Jurkat, Clone E6-1 (cell line): ENCODE results near the gene FFAR4.

Experiments used
- DNase-seq: peaks from one replicate; pipeline ENCODE4 v3.0.0-alpha.2; 2011; ENCODE audit warnings: low read depth, low spot score
- H3K4me3 ChIP-seq: 2 replicates; pipeline ENCODE4 v1.5.1; 2011; ENCODE audit warnings: mild to moderate bottlenecking, low read length, control low read depth, moderate library complexity

The FFAR4 gene

DNA sequence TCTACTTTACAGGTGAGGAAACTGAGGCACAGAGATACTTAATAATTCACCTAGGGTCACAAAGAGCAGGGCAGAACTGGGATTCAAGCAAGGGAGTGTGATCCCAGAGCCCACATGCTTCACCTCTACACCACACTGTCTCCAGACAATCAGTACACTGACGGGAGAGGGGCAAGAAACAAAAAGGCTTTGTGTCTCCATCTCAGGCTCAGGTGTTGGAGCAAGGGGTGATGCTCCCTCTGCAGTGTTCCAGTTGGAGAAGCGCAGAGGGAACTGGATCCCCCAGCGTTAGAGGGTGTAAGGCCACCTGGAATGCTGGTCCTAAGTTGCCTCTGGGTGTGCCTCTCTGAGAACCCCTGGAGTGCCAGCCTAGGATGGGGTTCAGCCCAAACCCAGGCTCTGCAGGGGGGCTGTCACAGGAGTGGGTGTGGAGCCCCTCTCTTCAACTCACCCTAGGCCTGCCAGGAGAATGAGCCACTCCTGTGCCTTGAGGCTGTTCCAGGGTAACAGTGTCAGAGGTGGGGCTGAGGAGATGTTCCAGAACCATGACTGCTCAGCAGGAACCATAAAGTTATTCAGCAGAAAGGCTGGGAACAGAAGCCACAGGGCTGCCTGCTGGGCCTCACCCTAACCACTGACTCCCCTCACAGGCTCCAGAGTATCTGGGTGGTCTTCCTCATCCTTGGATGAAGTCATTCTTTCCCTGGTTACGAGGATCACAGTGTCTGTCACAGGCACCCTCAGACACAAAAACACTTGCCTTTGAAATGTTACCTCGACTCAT lies 29.1 kb downstream of the FFAR4 start:
- no peak for DNase-seq

DNA sequence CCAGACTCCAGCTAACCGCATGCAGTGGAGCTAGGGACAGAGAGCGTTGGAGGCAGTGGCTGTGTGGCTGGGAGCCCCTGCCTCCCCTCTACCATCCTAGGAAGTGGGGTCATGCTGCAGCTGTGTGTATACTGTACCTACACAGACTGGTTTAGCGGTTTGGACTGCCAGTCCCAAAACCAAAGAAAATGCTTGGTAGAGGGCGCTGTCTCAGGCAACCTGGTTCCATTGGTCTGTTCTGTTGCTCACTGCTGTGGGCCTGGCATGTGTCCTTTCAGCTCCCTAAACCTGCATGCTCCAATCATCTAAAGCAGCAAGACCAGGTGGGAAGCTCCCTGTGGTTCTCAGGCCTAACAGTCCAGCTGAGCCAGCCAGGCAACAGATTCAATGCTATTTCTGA lies 30.1 kb downstream of the FFAR4 start:
- no peak for DNase-seq
- no peak overlapping the region for H3K4me3 ChIP-seq

More for the DNA sequence above, 29.1 kb downstream of the FFAR4 start:
- H3K4me3 ChIP-seq, result no peak overlapping the region

DNA sequence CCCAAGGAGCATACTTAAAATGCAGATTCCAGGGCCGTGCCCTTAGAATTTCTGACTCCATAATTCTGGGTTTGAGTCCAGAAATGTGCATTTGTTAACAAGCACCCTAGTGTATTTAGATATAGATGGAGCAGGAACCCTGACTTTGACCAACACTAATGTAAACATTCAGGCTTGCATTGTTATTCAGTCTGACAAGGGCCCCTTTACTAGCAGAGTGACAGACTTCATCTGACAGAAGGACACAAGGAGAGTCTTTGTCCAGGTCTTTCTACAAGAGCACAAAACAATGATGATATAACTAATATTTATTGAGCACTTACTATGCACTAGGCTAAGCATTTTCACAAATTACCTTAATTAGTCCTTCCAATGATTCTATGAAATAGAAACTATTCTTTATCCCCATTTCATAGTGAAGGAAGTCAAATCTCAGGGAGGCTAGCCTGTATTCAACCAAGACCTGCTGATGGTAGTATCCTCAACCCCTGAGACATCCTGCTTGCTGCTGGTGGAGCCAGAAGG lies 30.7 kb downstream of the FFAR4 start:
- H3K4me3 ChIP-seq, result no peak overlapping the region
- DNase-seq, result no peak

- no peak overlapping the region for H3K4me3 ChIP-seq
- no peak for DNase-seq
These were observed 31.7 kb downstream of the FFAR4 start for GRCh38 chr10:93598157-93598556.

GRCh38 chr10:93599335-93599734 lies 32.9 kb downstream of the FFAR4 start:
- no peak for DNase-seq
- no peak overlapping the region for H3K4me3 ChIP-seq

- no peak overlapping the region for H3K4me3 ChIP-seq
- no peak for DNase-seq
These were observed 33.3 kb downstream of the FFAR4 start for GRCh38 chr10:93599778-93600177.

DNA sequence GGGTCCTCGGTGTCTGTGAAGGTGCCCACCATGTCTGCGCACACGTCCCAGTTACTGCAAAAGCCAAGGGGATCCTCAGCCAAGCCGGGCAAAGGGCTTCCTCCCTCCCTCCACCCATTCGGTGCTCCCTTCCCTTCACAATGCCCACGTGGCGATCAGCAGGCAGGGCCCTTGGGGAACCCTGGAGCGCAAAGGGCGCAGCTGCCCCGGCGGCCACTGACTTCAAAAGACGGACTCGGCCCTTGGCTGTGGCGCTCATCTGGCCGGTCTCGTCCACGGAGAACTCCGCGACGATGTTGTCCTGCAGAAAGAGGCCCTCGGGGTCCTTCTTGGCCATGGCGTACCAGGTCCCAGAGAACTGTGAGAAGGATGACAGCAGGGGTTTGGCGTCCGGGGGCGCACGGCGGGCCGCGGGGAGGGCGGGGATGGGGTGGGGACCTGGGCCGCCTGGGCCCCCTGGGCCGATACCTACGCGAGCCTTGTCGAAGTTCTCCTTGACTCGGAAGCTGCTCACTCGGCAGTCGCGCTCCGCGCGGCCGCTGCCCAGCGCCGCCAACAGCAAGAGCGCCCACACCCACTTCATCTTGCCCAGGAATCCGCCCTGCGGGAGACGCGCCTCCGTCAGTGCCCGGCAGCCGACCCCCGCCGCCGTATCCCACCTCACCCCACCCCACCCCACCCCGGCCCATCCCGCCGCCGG lies 34.1 kb downstream of the FFAR4 start:
- DNase-seq, result no peak

DNA sequence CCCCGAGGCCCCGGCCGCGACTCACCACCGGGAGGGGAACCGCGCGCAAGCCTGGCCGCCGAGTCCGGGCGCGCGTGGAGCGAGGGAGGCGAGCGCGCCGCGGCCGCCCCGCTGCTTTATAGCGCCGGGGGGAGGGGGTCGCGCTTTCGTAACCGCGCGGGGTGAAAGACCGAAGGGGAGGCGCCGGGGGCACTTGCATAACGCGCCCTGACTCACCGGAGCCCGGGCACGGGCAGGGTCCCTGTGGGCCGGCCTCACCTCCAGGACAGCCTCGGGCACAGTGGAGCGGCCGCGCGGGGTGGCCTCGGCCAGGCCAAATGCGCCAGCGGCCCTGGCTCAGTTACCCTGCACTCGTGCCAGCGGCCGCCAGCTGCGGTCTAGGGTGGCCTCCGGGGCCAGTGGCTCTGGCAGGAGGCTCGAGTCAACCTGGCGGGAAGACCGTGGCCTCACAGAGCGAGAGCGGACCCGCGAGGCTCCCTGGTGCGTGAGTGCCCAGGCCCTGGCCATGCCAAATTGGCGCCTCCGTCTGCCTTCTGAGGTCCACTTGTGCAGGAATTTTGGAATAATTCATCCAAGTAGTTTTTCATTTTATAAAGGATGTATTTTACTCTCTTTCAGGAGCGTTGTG lies 34.8 kb downstream of the FFAR4 start, which contains the start of gene RBP4:
Gene RBP4 (minus strand): TSS at position 90 of the 628 bp plus-strand sequence. CDS start 207 bp downstream, outside the sequence.
- no peak within 1 kb of the TSS for H3K4me3 ChIP-seq
- DNase-seq, result no peak

More for the DNA sequence above, 34.1 kb downstream of the FFAR4 start:
- H3K4me3 ChIP-seq, result no peak overlapping the region

DNA sequence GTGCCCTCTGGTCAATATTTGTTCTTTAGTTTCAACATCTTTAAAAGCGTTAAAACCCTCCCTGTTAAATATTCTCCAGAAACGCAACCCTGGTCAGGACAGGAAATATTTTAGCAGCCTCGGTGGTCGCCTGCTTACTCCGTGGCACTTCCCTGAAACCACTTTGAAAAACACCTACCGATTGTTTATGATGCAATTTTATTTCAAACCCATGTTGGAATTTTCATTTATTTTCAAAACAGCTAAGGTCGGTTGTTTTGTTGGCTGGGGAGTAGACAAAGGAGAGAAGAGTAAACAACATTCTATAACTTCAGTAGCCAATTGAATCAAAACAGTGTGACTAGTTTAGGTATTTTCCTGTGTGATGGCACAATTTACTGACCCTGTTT lies 35.3 kb downstream of the FFAR4 start:
- no peak for DNase-seq
- H3K4me3 ChIP-seq, result no peak overlapping the region

DNA sequence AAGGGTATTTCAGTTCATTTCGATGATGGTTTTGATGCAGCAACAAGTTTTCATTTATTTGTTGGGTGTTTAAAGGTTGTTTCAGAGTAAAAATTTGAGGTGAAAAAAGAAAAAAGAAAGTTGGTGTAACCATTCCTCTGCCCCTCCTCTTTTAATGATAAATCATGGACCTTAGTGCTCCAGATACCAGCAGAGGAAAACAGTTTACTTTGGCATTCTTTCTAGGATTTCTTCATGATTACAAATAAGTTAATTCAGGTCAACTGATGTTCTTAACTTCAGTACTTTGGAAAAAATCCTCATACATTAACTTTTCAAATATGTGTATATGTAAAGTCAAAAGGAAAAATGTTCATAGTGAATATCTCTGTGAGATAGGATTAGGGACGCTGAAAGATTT lies 36.6 kb downstream of the FFAR4 start:
- DNase-seq, result no peak
- no peak overlapping the region for H3K4me3 ChIP-seq

DNA sequence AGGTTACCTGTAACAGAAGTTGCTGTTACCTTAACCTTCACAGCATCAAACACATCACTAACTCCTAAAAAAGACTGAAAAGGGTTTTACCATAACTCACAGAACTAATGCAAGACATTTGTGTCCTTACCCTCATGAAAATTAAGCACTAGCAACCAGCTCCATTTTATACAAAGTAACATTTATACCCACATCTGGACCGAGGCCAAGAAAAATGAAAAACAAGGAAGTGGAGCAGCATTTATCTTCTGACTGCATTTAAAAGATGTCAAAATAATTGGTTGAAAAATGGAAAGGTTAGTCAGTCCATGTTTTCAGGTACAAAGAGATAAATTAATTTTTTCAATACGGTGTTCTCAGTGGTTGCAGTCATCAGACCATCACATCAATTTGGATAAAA lies 37.7 kb downstream of the FFAR4 start:
- no peak overlapping the region for H3K4me3 ChIP-seq
- no peak for DNase-seq

DNA sequence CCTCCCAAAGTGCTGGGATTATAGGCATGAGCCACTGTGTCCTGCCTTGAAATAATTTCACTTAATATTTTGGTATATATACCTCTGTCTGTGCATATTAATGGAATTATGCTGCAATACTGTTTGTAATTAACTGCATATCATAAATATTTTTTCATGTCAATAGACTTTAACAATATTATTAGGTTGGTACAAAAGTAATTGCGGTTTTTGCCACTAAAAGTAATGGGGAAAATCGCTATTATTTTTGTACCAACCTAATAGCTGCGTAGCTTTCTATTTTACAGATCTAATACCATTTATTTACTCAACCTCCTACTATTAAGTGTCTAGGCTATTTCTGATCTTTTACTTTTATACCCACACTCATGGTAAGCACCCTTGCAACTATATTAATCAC lies 42.0 kb downstream of the FFAR4 start:
- no peak for DNase-seq
- no peak overlapping the region for H3K4me3 ChIP-seq

- no peak within 1 kb of the TSS for H3K4me3 ChIP-seq
- no peak for DNase-seq
These were observed 45.8 kb downstream of the FFAR4 start, which contains the start of gene PDE6C for GRCh38 chr10:93612311-93612710. Gene PDE6C (plus strand): TSS chr10:93612537. CDS start chr10:93612726, 189 bp downstream.

- H3K4me3 ChIP-seq, result no peak overlapping the region
- no peak for DNase-seq
These were observed 46.7 kb downstream of the FFAR4 start for GRCh38 chr10:93613126-93613525.

GRCh38 chr10:93614101-93614825 lies 47.8 kb downstream of the FFAR4 start:
- no peak for DNase-seq
- H3K4me3 ChIP-seq, result no peak overlapping the region

- no peak for DNase-seq
- no peak overlapping the region for H3K4me3 ChIP-seq
These were observed 49.2 kb downstream of the FFAR4 start for GRCh38 chr10:93615576-93616235.

GRCh38 chr10:93620925-93621324 lies 54.5 kb downstream of the FFAR4 start:
- no peak for DNase-seq
- no peak overlapping the region for H3K4me3 ChIP-seq

GRCh38 chr10:93622942-93623341 lies 56.5 kb downstream of the FFAR4 start:
- no peak for DNase-seq
- no peak overlapping the region for H3K4me3 ChIP-seq

DNA sequence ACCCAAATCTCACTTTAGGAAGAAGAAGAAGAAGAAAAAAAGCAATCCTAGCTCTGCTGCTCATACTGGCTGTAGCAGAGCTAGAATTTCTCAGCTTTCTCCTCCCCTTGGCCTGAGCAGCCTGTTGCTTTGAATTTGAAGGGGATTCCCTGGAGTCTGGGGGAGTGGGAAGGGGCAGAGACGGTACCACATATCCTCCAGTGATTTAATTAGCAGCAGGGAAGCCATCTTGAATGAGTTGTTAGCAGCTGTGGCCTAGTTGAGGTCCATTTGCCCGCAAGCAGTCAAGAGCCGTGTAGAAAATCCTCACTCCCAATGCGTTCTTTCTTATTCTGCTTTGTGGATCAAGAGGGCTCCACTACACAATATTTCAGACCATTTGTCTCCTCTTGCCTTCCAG lies 62.4 kb downstream of the FFAR4 start:
- no peak overlapping the region for H3K4me3 ChIP-seq
- no peak for DNase-seq
